Vagina (tissue), 2 donors: ENCODE measurements around the gene ASPG. TPM values are rescaled to one million over a fixed set of nuclear protein-coding genes. Genes with fewer than 3 reads are reported as not detected.

Experiments used
- DNase-seq, 2 donors: peaks; one replicate each; pipeline ENCODE4 v3.0.0-alpha.2; 2017; ENCODE audit errors: extremely low spot score in 2 of 2
- H3K27ac ChIP-seq: fragments of 200-600 bp; sonication (generic); one replicate; pipeline ENCODE4 v1.5.1; 2019
- H3K27me3 ChIP-seq: fragments of 200-600 bp; sonication (generic); one replicate; pipeline ENCODE4 v1.5.1; 2019
- H3K36me3 ChIP-seq, 2 donors: fragments of 200-600 bp; sonication (generic); one replicate each; pipeline ENCODE4 v1.5.1; 2017 to 2019
- H3K4me1 ChIP-seq: fragments of 200-600 bp; sonication (generic); one replicate; pipeline ENCODE4 v1.5.1; 2019
- H3K4me3 ChIP-seq, 2 donors: fragments of 200-600 bp; sonication (generic); 1 replicate in 1 of 2; 2 replicates in 1 of 2; pipeline ENCODE4 v1.5.1; 2016 to 2019
- H3K9me3 ChIP-seq: fragments of 200-600 bp; sonication (generic); one replicate; pipeline ENCODE4 v1.5.1; 2019
- POLR2A ChIP-seq, 2 donors: fragments of 450-650 bp; IDR thresholded peaks; one replicate each; pipeline ENCODE4 v1.6.1; 2017; ENCODE audit warnings: antibody characterized with exemption in 2 of 2, mild to moderate bottlenecking in 2 of 2, moderate library complexity in 2 of 2
- POLR2AphosphoS5 ChIP-seq, 2 donors: sonication (generic); formaldehyde crosslinking; IDR thresholded peaks; one replicate each; pipeline ENCODE4 v1.9.0; 2017; ENCODE audit warnings: antibody characterized with exemption in 2 of 2, mild to moderate bottlenecking in 2 of 2, low read depth in 1 of 2; ENCODE audit not compliant: insufficient read depth in 1 of 2
- intact Hi-C: fragments of 100-400 bp; cut with DNase I; formaldehyde crosslinking; loops from one replicate; pipeline ENCODE4 v1.15.1; 2023
- total RNA-seq: library from RNA; depleted of rRNA; stranded (reverse); fragments of >200 nt; gene quantifications from one replicate; pipeline ENCODE4 v1.2.3, GENCODE V29; 2016
- TF ChIP-seq, protein P1 (sequence below), 3 experiments: fragments of 450-650 bp in 2 of 3; fragments of 200-600 bp in 1 of 3; sonication (generic) in 1 of 3; IDR thresholded peaks; one replicate each; pipeline ENCODE4 v1.5.1; 2017 to 2019; ENCODE audit warnings: antibody characterized with exemption in 3 of 3, mild to moderate bottlenecking in 2 of 3, moderate library complexity in 2 of 3

ASPG gene
- total RNA-seq, 1 donor from 2014 or later = 3.7 TPM

DNA sequence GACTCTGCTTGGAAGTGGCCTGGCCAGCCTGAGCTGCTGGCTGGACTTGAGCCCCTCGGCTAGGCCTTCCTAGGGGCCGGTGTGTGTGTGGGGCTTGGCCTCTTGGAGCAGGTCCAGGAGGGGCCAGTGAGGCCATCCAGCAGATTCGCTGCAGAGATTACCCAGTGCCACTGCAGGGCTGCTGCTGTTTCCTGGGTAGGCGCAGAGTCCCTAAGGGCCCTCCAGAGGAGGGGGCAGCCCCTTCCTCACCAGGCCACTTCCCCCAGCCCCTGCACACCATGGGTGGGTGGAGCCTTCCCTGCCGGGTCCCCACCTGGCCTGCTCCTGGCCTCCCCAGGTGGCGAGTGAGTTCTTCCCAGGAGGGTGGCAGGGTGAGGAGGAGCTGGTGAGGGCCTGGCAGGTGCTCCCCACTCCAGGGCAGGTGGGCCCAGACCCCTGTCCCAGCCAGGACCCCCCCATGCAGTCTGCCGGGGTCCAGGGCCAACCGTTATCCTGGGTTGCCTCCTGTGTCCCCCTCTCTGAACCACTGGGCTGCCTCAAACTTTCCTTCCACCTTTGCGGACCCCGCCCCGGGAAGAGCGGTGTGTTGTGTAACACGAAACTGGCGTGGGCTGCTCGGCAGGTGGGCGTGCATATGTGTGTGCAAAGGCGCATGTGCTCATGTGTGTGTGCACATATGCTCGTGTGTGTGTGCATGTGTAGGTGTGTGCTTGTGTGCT lies 25.1 kb downstream of the ASPG start:
- no peak for DNase-seq
- Histone ChIP-seq H3K4me3 (no peak overlapping the region), H3K4me1 (peaks cover 11% of the 10 kb centered on the region), H3K36me3 (no peaks in the 10 kb centered on the region), H3K27ac (no peak overlapping the region), H3K27me3 (no peaks in the 10 kb centered on the region), H3K9me3 (no peaks in the 10 kb centered on the region)
- TF ChIP-seq POLR2A (IDR thresholded peaks at IDR 0.05) = no peak
- TF ChIP-seq, protein P1, sequence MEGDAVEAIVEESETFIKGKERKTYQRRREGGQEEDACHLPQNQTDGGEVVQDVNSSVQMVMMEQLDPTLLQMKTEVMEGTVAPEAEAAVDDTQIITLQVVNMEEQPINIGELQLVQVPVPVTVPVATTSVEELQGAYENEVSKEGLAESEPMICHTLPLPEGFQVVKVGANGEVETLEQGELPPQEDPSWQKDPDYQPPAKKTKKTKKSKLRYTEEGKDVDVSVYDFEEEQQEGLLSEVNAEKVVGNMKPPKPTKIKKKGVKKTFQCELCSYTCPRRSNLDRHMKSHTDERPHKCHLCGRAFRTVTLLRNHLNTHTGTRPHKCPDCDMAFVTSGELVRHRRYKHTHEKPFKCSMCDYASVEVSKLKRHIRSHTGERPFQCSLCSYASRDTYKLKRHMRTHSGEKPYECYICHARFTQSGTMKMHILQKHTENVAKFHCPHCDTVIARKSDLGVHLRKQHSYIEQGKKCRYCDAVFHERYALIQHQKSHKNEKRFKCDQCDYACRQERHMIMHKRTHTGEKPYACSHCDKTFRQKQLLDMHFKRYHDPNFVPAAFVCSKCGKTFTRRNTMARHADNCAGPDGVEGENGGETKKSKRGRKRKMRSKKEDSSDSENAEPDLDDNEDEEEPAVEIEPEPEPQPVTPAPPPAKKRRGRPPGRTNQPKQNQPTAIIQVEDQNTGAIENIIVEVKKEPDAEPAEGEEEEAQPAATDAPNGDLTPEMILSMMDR (IDR thresholded peaks at IDR 0.05) = no peak
- TF ChIP-seq POLR2AphosphoS5 (IDR thresholded peaks at IDR 0.05; ENCODE audit: insufficient read depth in 1 of 2, low read depth in 1 of 2) = no peak
- intact Hi-C loops = no loop called here

DNA sequence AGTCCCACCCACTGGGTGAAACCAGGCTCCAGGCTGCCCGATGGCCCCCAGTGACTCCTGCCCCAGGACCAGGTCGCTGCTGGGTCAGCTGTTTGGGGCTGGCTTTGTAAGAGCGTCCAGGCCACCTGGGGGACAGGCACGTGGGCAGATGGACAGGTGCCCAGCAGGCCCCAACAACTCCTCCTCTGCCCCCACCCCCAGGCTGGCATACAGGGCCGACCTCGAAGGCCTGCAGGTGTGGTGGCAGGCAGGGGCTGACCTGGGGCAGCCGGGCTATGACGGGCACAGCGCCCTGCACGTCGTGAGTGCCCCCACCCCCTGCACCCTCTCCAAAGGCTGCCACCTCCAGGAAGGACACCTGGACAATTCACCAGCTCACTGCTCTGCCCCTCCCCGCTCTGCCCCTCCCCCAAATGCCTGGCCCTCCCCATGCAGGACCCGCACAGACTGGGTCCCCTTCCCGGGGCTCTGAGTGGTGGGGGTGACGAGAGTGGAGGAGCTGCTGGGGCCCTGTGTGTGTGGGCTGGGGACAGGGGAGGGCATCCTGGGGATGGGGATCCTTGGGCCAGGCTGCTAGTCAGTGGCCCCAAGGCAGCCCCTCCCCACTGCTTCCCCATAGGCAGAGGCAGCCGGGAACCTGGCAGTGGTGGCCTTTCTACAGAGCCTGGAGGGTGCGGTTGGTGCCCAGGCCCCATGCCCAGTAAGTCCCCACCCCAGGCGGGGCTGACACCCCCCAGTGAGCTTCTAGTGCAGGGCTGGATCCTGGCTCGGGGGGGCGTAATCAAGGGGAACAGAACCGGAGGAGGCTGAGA lies 26.0 kb downstream of the ASPG start:
- TF ChIP-seq POLR2AphosphoS5 (IDR thresholded peaks at IDR 0.05; ENCODE audit: insufficient read depth in 1 of 2, low read depth in 1 of 2) (no peak), POLR2A (IDR thresholded peaks at IDR 0.05) (no peak)
- TF ChIP-seq, protein P1 (IDR thresholded peaks at IDR 0.05) = no peak
- DNase-seq = no peak
- peaks cover 19% of the 10 kb centered on the region for H3K4me1 ChIP-seq

DNA sequence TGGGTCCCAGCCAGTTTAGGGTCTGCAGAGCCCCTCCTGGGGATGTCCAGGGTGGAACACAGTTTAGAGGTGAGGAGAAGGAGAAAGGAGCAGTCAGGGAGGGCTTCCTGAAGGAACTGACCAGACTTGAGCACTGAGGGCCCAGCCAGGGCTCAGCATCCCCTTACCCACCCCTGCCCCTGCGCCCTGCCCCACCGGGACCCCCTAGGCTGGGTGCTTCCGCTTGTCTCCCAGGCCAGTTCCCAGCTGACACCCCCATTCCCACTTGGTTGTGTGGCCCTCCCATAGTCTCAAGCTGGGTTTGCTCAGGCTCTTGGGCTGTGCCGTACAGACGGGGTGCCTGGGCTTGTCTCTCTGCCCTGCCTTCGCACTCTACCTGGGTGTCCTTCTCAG lies 26.6 kb downstream of the ASPG start:
- no peaks in the 10 kb centered on the region for H3K36me3 ChIP-seq
- peak overlapping the region; percentile 20 for H3K27ac ChIP-seq
- no peak for DNase-seq
- peaks cover 20% of the 10 kb centered on the region for H3K4me1 ChIP-seq
- no peaks in the 10 kb centered on the region for H3K27me3 ChIP-seq
- intact Hi-C loops = no loop called here
- H3K4me3 ChIP-seq = no peak overlapping the region
- no peak for TF ChIP-seq POLR2A (IDR thresholded peaks at IDR 0.05)
- no peak for TF ChIP-seq POLR2AphosphoS5 (IDR thresholded peaks at IDR 0.05; ENCODE audit: insufficient read depth in 1 of 2, low read depth in 1 of 2)
- TF ChIP-seq, protein P1 (IDR thresholded peaks at IDR 0.05) = no peak
- no peaks in the 10 kb centered on the region for H3K9me3 ChIP-seq

More for the DNA sequence above, 26.0 kb downstream of the ASPG start:
- Histone ChIP-seq H3K27me3 (no peaks in the 10 kb centered on the region), H3K27ac (no peak overlapping the region), H3K36me3 (no peaks in the 10 kb centered on the region), H3K4me3 (no peak overlapping the region), H3K9me3 (no peaks in the 10 kb centered on the region)
- intact Hi-C loops = no loop called here

DNA sequence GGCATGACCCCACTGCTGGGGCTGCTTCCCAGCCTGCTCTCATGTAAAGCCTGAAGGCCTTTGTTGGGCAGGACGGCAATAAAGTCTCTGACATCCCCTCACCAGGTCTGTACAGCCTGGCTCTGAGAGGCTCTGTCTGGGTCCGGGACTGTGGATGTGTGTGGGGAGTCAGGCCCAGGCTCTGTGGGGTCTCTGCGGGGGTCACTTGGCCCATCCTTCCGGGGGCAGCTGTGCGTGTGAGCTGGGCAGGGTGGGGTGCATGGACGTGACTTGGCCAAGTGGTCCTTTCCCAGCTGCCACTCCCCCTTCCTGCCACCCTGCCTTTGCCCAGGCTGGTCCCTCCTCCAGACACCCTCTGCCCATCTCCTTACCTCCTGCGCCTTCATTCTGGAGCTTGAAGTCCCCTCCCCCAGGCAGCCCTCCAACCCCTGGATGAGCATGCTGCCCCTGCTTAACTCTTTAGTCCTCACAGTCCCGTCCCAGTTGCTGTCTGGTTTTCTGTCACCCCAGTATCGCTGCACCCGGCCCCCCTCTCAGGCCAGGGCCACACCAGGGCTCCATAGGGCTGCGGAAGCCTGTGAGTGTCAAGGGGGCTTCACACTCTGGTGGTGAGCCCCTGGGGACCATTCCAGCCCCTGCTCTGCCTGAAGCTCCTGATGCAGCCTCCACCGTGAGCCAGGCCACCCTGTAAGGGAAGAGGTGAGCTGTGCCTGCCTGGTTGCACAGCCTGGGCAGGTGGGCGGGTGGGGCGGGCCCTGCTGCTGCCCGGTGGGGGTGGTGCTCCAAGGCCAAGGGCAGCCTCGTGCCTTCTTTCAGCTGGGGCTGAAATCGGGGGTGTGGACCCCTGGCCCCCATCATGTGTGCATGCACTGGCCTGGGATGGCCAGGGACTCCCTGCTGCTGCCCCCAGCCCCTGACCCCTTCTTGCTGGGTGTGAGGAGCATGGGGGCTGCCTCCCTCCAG lies 27.4 kb downstream of the ASPG start:
- Histone ChIP-seq H3K9me3 (no peaks in the 10 kb centered on the region), H3K4me1 (peaks cover 20% of the 10 kb centered on the region), H3K27ac (peak overlapping the region; percentile 20), H3K36me3 (no peaks in the 10 kb centered on the region), H3K4me3 (no peak overlapping the region), H3K27me3 (no peaks in the 10 kb centered on the region)
- no peak for DNase-seq
- intact Hi-C loops = no loop called here
- TF ChIP-seq, protein P1 (IDR thresholded peaks at IDR 0.05) = no peak
- TF ChIP-seq POLR2A (IDR thresholded peaks at IDR 0.05) (no peak), POLR2AphosphoS5 (IDR thresholded peaks at IDR 0.05; ENCODE audit: insufficient read depth in 1 of 2, low read depth in 1 of 2) (no peak)
